Calu3 (cell line): ENCODE results near the gene SCN4A. TPM values are rescaled to one million over a fixed set of nuclear protein-coding genes. Genes with fewer than 3 reads are reported as not detected.

ENCODE experiments used
- BruUV-seq: library from RNA; stranded (reverse); fragments of 400-500 nt; replicated peaks from 2 replicates; lab custom pipeline; 2021; lab: Mats Ljungman, UMichigan
- CTCF ChIA-PET: fragments of 300-600 bp; sonication (Branson Sonifier 250); formaldehyde crosslinking; loops from one replicate; lab custom pipeline; 2022; ENCODE audit warnings: antibody characterized with exemption; lab: Charles Lee
- DNase-seq: peaks from one replicate; pipeline ENCODE4 v3.0.0; 2022
- H3K27ac Mint-ChIP-seq: one replicate; pipeline ENCODE4 v1.8.0; 2022; ENCODE audit warnings: mixed read lengths; ENCODE audit not compliant: unreplicated experiment
- H3K27me3 Mint-ChIP-seq: one replicate; pipeline ENCODE4 v1.8.0; 2022; ENCODE audit warnings: mixed read lengths; ENCODE audit not compliant: unreplicated experiment
- H3K36me3 Mint-ChIP-seq: one replicate; pipeline ENCODE4 v1.8.0; 2022; ENCODE audit warnings: mild to moderate bottlenecking, moderate library complexity, mixed read lengths; ENCODE audit not compliant: insufficient read depth, unreplicated experiment
- H3K4me1 Mint-ChIP-seq: one replicate; pipeline ENCODE4 v1.8.0; 2022; ENCODE audit warnings: mild to moderate bottlenecking, low read depth, mixed read lengths; ENCODE audit not compliant: unreplicated experiment
- H3K4me3 Mint-ChIP-seq: one replicate; pipeline ENCODE4 v1.8.0; 2022; ENCODE audit warnings: mild to moderate bottlenecking, low read depth, moderate library complexity, mixed read lengths; ENCODE audit not compliant: unreplicated experiment
- H3K9me3 Mint-ChIP-seq: one replicate; pipeline ENCODE4 v1.8.0; 2022; ENCODE audit warnings: low read depth, mixed read lengths; ENCODE audit not compliant: unreplicated experiment
- CTCF ChIP-seq: fragments of 200-600 bp; IDR thresholded peaks from one replicate; pipeline ENCODE4 v1.8.0; 2022; ENCODE audit warnings: antibody characterized with exemption; ENCODE audit not compliant: unreplicated experiment
- intact Hi-C: fragments of 100-400 bp; cut with micrococcal nuclease; formaldehyde crosslinking; loops from one replicate; pipeline ENCODE4 v1.10.0; 2022; ENCODE audit not compliant: unreplicated experiment
- total RNA-seq: library from RNA; stranded (reverse); gene quantifications from 2 replicates; pipeline ENCODE4 v1.2.3, GENCODE V29; 2022

SCN4A gene
- total RNA-seq, 1 experiment from 2014 or later = not detected

- H3K36me3 Mint-ChIP-seq = no peaks in the 10 kb centered on the region
Measured at GRCh38 chr17:63929860-63930766, 42.6 kb downstream of the SCN4A start.

GRCh38 chr17:63928966-63929695 lies 43.6 kb downstream of the SCN4A start:
- Mint-ChIP-seq H3K36me3 (no peaks in the 10 kb centered on the region), H3K9me3 (no peaks in the 10 kb centered on the region), H3K4me3 (no peak overlapping the region), H3K4me1 (no peaks in the 10 kb centered on the region), H3K27ac (no peak overlapping the region), H3K27me3 (peaks cover 21% of the 10 kb centered on the region)
- CTCF ChIA-PET = no interaction called here
- BruUV-seq = no TSS peak
- no peak for DNase-seq
- no peak for TF ChIP-seq CTCF
- intact Hi-C loops = no loop called here

More at GRCh38 chr17:63929860-63930766, 42.6 kb downstream of the SCN4A start:
- BruUV-seq = no TSS peak
- H3K4me3 Mint-ChIP-seq = no peak overlapping the region
- H3K4me1 Mint-ChIP-seq = no peaks in the 10 kb centered on the region
- intact Hi-C loops = no loop called here
- DNase-seq = no peak
- CTCF ChIA-PET = no interaction called here
- H3K27me3 Mint-ChIP-seq = peaks cover 21% of the 10 kb centered on the region
- no peaks in the 10 kb centered on the region for H3K9me3 Mint-ChIP-seq
- TF ChIP-seq CTCF = no peak
- no peak overlapping the region for H3K27ac Mint-ChIP-seq

- TF ChIP-seq CTCF = no peak
- CTCF ChIA-PET = no interaction called here
- Mint-ChIP-seq H3K4me3 (no peak overlapping the region), H3K36me3 (no peaks in the 10 kb centered on the region), H3K27ac (no peak overlapping the region), H3K4me1 (no peaks in the 10 kb centered on the region), H3K9me3 (no peaks in the 10 kb centered on the region), H3K27me3 (peaks cover 17% of the 10 kb centered on the region)
- no peak for DNase-seq
- intact Hi-C loops = no loop called here
- no TSS peak for BruUV-seq
Measured at GRCh38 chr17:63928172-63928666, 44.5 kb downstream of the SCN4A start.

- DNase-seq = no peak
- Mint-ChIP-seq H3K27me3 (peaks cover 17% of the 10 kb centered on the region), H3K4me1 (no peaks in the 10 kb centered on the region), H3K9me3 (no peaks in the 10 kb centered on the region), H3K36me3 (no peaks in the 10 kb centered on the region), H3K27ac (no peak overlapping the region), H3K4me3 (no peak overlapping the region)
- no peak for TF ChIP-seq CTCF
- CTCF ChIA-PET = no interaction called here
- BruUV-seq = no TSS peak
- intact Hi-C loops = no loop called here
Measured at GRCh38 chr17:63927464-63928171, 45.1 kb downstream of the SCN4A start.
